Gastrocnemius medialis (tissue), 4 donors: Measurements from ENCODE around the gene DMAP1.

Source experiments
- CTCF ChIP-seq, 5 experiments: fragments of 450-650 bp in 3 of 5; fragments of 200-600 bp in 2 of 5; sonication (generic) in 2 of 5; IDR thresholded peaks in 4 of 5; conservative IDR thresholded peaks in 1 of 5; 1 replicate in 4 of 5; 2 replicates in 1 of 5; pipeline ENCODE4 v1.5.1; 2016 to 2019; ENCODE audit warnings: antibody characterized with exemption in 5 of 5, mild to moderate bottlenecking in 3 of 5, moderate library complexity in 3 of 5
- POLR2A ChIP-seq, 2 donors: fragments of 450-650 bp; IDR thresholded peaks; one replicate each; pipeline ENCODE4 v1.6.1; 2017; ENCODE audit warnings: antibody characterized with exemption in 2 of 2, mild to moderate bottlenecking in 2 of 2, moderate library complexity in 2 of 2

- no peak for TF ChIP-seq CTCF (IDR thresholded peaks at IDR 0.05 in 4 of 5, conservative IDR thresholded peaks at IDR 0.05 in 1 of 5)
- TF ChIP-seq POLR2A (IDR thresholded peaks at IDR 0.05) = no peak
Measured at GRCh38 chr1:44208226-44208625, 5.0 kb upstream of the DMAP1 start.
